ENCODE measurements around the gene LRRC32.
A peak's percentile ranks its signal among the peaks of the same experiment; 100 is the strongest.

The LRRC32 gene

DNA sequence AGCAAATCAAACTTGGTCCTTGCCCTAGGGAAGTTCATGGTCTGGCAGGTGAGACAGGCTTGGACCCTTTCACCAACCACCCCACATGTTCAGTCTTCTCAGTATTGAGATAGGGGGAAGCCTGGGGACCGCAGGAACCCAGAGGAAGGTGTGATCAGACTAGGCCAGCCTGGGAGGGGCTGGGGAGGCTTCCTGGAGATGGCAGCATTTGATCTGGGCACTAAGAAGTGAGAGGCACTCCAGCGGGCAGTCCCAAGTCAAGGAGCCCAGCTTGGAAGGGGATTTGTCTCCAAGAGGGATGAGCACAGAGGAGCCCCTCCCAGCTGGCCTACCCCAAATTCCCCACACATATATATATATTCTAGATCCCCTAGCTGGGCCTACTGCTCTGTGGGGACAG, 5.4 kb downstream of the LRRC32 start:
- peak overlapping the region; percentile 10 for H3K9ac ChIP-seq (ENCODE audit: low read depth, low read length, poor library complexity, severe bottlenecking)
- H2AFZ ChIP-seq (ENCODE audit: low read length) = peak overlapping the region; percentile 7; the same call in 1 of the 2 replicates
- peak overlapping the region; percentile 22 for H3K4me2 ChIP-seq (ENCODE audit: low read depth, low read length, poor library complexity, severe bottlenecking)
- H3K36me3 ChIP-seq (ENCODE audit: insufficient read depth, low read length) = no peaks in the 10 kb centered on the region
- H3K27me3 ChIP-seq (ENCODE audit: insufficient read depth, low read length, poor library complexity, severe bottlenecking) = no peaks in the 10 kb centered on the region
- no peaks in the 10 kb centered on the region for H3K79me2 ChIP-seq (ENCODE audit: insufficient read depth, low read length)
- H3K9me2 ChIP-seq (replicated peaks; ENCODE audit: low read depth, low read length) = no peaks in the 10 kb centered on the region
- H3F3A ChIP-seq (ENCODE audit: low read depth) = no peaks in the 10 kb centered on the region
- H4K20me1 ChIP-seq (ENCODE audit: insufficient read depth, low read length, poor library complexity, severe bottlenecking) = no peaks in the 10 kb centered on the region
- no peaks in the 10 kb centered on the region for H3K9me3 ChIP-seq (ENCODE audit: insufficient read depth, low read depth, low read length)
- peaks cover 9% of the 10 kb centered on the region for H3K4me1 ChIP-seq (ENCODE audit: insufficient read depth, low read length, poor library complexity, severe bottlenecking)
- no peak overlapping the region for H3K4me3 ChIP-seq (ENCODE audit: low read length, poor library complexity, severe bottlenecking)
- TF ChIP-seq, protein P1, sequence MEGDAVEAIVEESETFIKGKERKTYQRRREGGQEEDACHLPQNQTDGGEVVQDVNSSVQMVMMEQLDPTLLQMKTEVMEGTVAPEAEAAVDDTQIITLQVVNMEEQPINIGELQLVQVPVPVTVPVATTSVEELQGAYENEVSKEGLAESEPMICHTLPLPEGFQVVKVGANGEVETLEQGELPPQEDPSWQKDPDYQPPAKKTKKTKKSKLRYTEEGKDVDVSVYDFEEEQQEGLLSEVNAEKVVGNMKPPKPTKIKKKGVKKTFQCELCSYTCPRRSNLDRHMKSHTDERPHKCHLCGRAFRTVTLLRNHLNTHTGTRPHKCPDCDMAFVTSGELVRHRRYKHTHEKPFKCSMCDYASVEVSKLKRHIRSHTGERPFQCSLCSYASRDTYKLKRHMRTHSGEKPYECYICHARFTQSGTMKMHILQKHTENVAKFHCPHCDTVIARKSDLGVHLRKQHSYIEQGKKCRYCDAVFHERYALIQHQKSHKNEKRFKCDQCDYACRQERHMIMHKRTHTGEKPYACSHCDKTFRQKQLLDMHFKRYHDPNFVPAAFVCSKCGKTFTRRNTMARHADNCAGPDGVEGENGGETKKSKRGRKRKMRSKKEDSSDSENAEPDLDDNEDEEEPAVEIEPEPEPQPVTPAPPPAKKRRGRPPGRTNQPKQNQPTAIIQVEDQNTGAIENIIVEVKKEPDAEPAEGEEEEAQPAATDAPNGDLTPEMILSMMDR (conservative IDR thresholded peaks at IDR 0.05; ENCODE audit: low read length) = no peak
- TF ChIP-seq EZH2phosphoT487 (IDR thresholded peaks at IDR 0.05; ENCODE audit: borderline replicate concordance) = no peak

DNA sequence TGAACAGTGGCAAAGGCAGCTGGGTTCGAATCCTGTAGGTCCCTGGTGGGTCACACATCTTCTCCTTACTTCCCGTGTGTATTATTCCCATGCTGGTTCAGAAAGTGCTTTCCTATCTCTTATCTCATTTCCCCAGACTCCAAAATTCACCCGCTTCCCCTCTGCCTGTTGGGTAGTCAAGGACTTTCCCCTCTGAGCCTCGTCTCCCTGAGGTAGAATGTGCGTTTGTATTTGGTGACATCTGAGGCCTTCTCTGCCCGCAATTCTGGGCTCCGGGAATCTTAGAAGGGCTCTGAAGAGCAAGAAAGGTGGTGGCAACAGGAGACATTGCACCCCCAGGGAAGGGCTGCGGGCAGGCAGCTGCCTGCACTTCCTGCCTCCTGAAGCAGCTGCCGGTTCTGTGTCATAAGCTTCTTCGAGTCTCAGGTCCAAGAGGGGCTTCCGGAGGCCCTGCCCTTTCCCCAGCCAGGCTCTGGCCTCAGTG, 5.9 kb downstream of the LRRC32 start:
- Histone ChIP-seq H3K9ac (ENCODE audit: low read depth, low read length, poor library complexity, severe bottlenecking) (peak overlapping the region; percentile 10), H3K9me2 (replicated peaks; ENCODE audit: low read depth, low read length) (no peaks in the 10 kb centered on the region), H2AFZ (ENCODE audit: low read length) (peak overlapping the region; percentile 7; the same call in 1 of the 2 replicates), H3K4me1 (ENCODE audit: insufficient read depth, low read length, poor library complexity, severe bottlenecking) (peaks cover 9% of the 10 kb centered on the region), H3K27me3 (ENCODE audit: insufficient read depth, low read length, poor library complexity, severe bottlenecking) (no peaks in the 10 kb centered on the region), H3K9me3 (ENCODE audit: insufficient read depth, low read depth, low read length) (no peaks in the 10 kb centered on the region), H3K36me3 (ENCODE audit: insufficient read depth, low read length) (no peaks in the 10 kb centered on the region), H3K79me2 (ENCODE audit: insufficient read depth, low read length) (no peaks in the 10 kb centered on the region), H3F3A (ENCODE audit: low read depth) (no peaks in the 10 kb centered on the region), H4K20me1 (ENCODE audit: insufficient read depth, low read length, poor library complexity, severe bottlenecking) (no peaks in the 10 kb centered on the region), H3K4me3 (ENCODE audit: low read length, poor library complexity, severe bottlenecking) (no peak overlapping the region), H3K4me2 (ENCODE audit: low read depth, low read length, poor library complexity, severe bottlenecking) (peak overlapping the region; percentile 22)
- TF ChIP-seq EZH2phosphoT487 (IDR thresholded peaks at IDR 0.05; ENCODE audit: borderline replicate concordance) = no peak
- TF ChIP-seq, protein P1 (conservative IDR thresholded peaks at IDR 0.05; ENCODE audit: low read length) = no peak

DNA sequence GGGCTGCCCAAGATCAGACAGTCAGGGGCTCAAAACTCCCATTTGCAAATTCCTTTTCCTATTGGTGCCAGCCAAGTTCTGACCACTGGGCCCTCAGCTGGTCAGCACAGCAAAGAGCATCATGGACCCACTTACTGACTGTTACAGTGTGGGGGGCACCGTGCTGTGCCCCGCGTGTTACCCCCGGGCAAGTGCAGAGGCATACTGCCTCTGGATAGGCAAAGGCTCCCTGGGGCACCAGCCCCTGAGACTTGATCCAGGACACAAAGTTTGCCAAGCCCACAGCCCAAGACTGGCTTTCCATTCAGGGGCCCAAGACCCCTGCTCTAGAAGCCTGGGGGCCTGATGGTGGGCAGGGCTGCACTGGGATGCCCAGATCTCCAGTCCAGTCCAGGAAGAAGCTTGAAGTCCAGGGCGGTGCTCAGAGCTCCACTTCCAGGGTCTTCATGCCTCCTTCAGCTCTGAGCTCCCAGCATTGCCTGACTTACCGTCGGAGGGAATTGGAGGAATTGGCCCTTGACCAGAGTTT, 6.6 kb downstream of the LRRC32 start:
- Histone ChIP-seq H3K4me3 (ENCODE audit: low read length, poor library complexity, severe bottlenecking) (no peak overlapping the region), H3F3A (ENCODE audit: low read depth) (no peaks in the 10 kb centered on the region), H3K9me3 (ENCODE audit: insufficient read depth, low read depth, low read length) (no peaks in the 10 kb centered on the region), H3K9me2 (replicated peaks; ENCODE audit: low read depth, low read length) (no peaks in the 10 kb centered on the region), H3K9ac (ENCODE audit: low read depth, low read length, poor library complexity, severe bottlenecking) (no peak overlapping the region), H3K4me1 (ENCODE audit: insufficient read depth, low read length, poor library complexity, severe bottlenecking) (peaks cover 9% of the 10 kb centered on the region), H2AFZ (ENCODE audit: low read length) (no peak overlapping the region), H3K27me3 (ENCODE audit: insufficient read depth, low read length, poor library complexity, severe bottlenecking) (no peaks in the 10 kb centered on the region), H3K79me2 (ENCODE audit: insufficient read depth, low read length) (no peaks in the 10 kb centered on the region), H4K20me1 (ENCODE audit: insufficient read depth, low read length, poor library complexity, severe bottlenecking) (no peaks in the 10 kb centered on the region), H3K36me3 (ENCODE audit: insufficient read depth, low read length) (no peaks in the 10 kb centered on the region), H3K4me2 (ENCODE audit: low read depth, low read length, poor library complexity, severe bottlenecking) (peak overlapping the region; percentile 22)
- TF ChIP-seq, protein P1 (conservative IDR thresholded peaks at IDR 0.05; ENCODE audit: low read length) = no peak
- no peak for TF ChIP-seq EZH2phosphoT487 (IDR thresholded peaks at IDR 0.05; ENCODE audit: borderline replicate concordance)
